Kidney (tissue), 14 donors: ENCODE results near the gene ATG10. TPM values are rescaled to one million over a fixed set of nuclear protein-coding genes. Genes with fewer than 3 reads are reported as not detected.

Experiments
- DNase-seq, 5 donors: peaks; one replicate each; pipeline ENCODE4 v3.0.0-alpha.2; 2013 to 2020
- FAIRE-seq: peaks from 2 replicates; lab custom pipeline; 2012; peaks lifted over from hg19 to GRCh38; lab: Jason Lieb, UNC
- H3K27ac ChIP-seq, 2 donors: one replicate each; pipeline ENCODE4 v1.7.0; 2013; ENCODE audit warnings: low read depth in 2 of 2, low read length in 2 of 2, inconsistent platforms in 1 of 2
- H3K27me3 ChIP-seq: one replicate; pipeline ENCODE4 v1.7.1; 2013; ENCODE audit warnings: low read length, inconsistent platforms; ENCODE audit not compliant: control insufficient read depth, insufficient read depth
- H3K36me3 ChIP-seq, 3 donors: one replicate each; pipeline versions ENCODE4 v1.7.0 to v1.7.1; 2013; ENCODE audit warnings: low read length in 3 of 3, control low read depth in 1 of 3, inconsistent platforms in 1 of 3; ENCODE audit not compliant: insufficient read depth in 3 of 3, control insufficient read depth in 2 of 3
- H3K4me1 ChIP-seq, 3 donors: one replicate each; pipeline versions ENCODE4 v1.7.0 to v1.7.1; 2013; ENCODE audit warnings: low read length in 3 of 3, inconsistent platforms in 1 of 3, low read depth in 1 of 3; ENCODE audit not compliant: control insufficient read depth in 2 of 3, insufficient read depth in 2 of 3
- H3K4me3 ChIP-seq, 3 donors: one replicate each; pipeline versions ENCODE4 v1.7.0 to v1.8.1; 2013; ENCODE audit warnings: low read length in 3 of 3, control low read depth in 1 of 3, inconsistent platforms in 1 of 3
- H3K9ac ChIP-seq, 3 donors: one replicate each; pipeline versions ENCODE4 v1.7.0 to v1.7.1; 2013; ENCODE audit warnings: low read length in 3 of 3, control low read depth in 1 of 3, inconsistent platforms in 1 of 3
- H3K9me3 ChIP-seq, 3 donors: one replicate each; pipeline versions ENCODE4 v1.7.0 to v1.7.1; 2013; ENCODE audit warnings: low read length in 3 of 3, control low read depth in 1 of 3, inconsistent platforms in 1 of 3; ENCODE audit not compliant: control insufficient read depth in 2 of 3, insufficient read depth in 1 of 3
- intact Hi-C: fragments of 100-400 bp; cut with DNase I; formaldehyde crosslinking; loops from one replicate; pipeline ENCODE4 v1.11.1; 2022
- polyA plus RNA-seq: library from polyadenylated mRNA; stranded (reverse); fragments of 350-450 nt; fragmentation: Illumina TruSeq; extraction: RNeasy Lipid Tissue Mini Kit (QIAGEN cat#74804); gene quantifications from one replicate; pipeline ENCODE4 v1.2.3, GENCODE V29; 2014; ENCODE audit warnings: low read depth, low replicate concordance; ENCODE audit not compliant: insufficient read depth
- total RNA-seq: library from RNA; stranded (reverse); fragmentation: NEBNext Ultra II Directional; extraction: Animal tissue kit (Norgen Biotek cat#: 25700); gene quantifications from one replicate; pipeline ENCODE4 v1.2.1, GENCODE V29; 2021
- TF ChIP-seq, protein P1 (sequence below): IDR thresholded peaks from 3 replicates; pipeline ENCODE4 v1.5.1; 2012; ENCODE audit warnings: mild to moderate bottlenecking, moderate library complexity, borderline replicate concordance; ENCODE audit not compliant: insufficient read depth; ENCODE audit errors: extremely low read depth
- donor health status: control.
- donor health status: control.
- donor health status: control.
- donor health status: control.
- donor health status: control.
- donor health status: DM: yes; HTN: yes; CAD: no.
- donor health status: Normal renal cell carcinoma (clear cell type).

ATG10 gene
- total and polyA plus RNA-seq, 2 donors from 2014 or later: 8.6 to 8.7 TPM

DNA sequence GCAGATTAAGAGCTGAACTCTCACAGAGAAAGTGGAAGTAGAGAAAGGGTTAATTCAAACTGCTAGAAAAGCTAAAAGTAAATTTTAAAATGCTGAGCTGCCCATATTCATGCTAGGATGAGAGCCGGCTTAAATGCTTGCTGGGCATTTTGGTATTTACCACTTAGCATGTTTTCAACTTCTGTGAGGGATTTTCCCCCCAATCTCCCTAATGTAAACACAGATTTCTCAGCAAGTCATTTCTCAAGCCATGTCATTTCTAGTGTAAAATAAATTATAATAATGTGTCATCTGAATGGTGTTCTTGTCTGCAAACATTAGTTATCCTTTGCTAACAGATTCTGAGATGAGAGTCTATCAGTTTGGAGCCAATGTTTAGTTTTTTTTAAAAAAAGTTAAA, 284.0 kb downstream of the ATG10 start:
- Histone ChIP-seq H3K9me3 (no peaks in the 10 kb centered on the region), H3K36me3 (peaks cover 0 to 2% (median 0%) of the 10 kb centered on the region in 3 donors), H3K9ac (no peak overlapping the region), H3K27me3 (no peaks in the 10 kb centered on the region), H3K4me3 (no peak overlapping the region), H3K27ac (no peak overlapping the region), H3K4me1 (no peaks in the 10 kb centered on the region)
- TF ChIP-seq, protein P1, sequence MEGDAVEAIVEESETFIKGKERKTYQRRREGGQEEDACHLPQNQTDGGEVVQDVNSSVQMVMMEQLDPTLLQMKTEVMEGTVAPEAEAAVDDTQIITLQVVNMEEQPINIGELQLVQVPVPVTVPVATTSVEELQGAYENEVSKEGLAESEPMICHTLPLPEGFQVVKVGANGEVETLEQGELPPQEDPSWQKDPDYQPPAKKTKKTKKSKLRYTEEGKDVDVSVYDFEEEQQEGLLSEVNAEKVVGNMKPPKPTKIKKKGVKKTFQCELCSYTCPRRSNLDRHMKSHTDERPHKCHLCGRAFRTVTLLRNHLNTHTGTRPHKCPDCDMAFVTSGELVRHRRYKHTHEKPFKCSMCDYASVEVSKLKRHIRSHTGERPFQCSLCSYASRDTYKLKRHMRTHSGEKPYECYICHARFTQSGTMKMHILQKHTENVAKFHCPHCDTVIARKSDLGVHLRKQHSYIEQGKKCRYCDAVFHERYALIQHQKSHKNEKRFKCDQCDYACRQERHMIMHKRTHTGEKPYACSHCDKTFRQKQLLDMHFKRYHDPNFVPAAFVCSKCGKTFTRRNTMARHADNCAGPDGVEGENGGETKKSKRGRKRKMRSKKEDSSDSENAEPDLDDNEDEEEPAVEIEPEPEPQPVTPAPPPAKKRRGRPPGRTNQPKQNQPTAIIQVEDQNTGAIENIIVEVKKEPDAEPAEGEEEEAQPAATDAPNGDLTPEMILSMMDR: no peak
- FAIRE-seq (no peak), DNase-seq (no peak)
- intact Hi-C loops: no loop called here

DNA sequence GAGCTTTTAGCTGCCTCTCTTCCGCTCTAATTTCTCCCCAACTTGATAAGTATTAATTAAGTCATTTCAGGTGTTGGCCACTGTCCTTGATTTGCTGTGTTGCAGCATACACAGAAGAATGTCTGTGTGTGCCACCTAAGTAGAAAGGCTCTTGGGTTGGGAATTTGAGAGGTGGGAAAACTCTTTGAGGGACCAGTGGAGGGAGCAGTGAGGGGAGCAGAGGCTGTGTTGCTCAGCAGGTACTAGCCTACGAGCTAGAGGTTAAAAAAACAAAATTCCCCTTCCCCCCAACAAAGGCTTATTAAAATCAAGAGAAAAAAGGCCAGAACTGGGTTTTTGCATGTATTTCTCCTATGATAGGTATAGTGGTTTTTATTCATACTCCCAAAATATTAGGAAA, 285.4 kb downstream of the ATG10 start:
- H3K4me1 ChIP-seq: no peaks in the 10 kb centered on the region
- H3K36me3 ChIP-seq: peaks cover 0 to 2% (median 0%) of the 10 kb centered on the region in 3 donors
- H3K4me3 ChIP-seq: no peak overlapping the region
- intact Hi-C loops: no loop called here
- no peaks in the 10 kb centered on the region for H3K27me3 ChIP-seq
- H3K9me3 ChIP-seq: no peaks in the 10 kb centered on the region
- no peak overlapping the region for H3K27ac ChIP-seq
- TF ChIP-seq, protein P1: no peak
- no peak for FAIRE-seq
- no peak for DNase-seq
- H3K9ac ChIP-seq: no peak overlapping the region

DNA sequence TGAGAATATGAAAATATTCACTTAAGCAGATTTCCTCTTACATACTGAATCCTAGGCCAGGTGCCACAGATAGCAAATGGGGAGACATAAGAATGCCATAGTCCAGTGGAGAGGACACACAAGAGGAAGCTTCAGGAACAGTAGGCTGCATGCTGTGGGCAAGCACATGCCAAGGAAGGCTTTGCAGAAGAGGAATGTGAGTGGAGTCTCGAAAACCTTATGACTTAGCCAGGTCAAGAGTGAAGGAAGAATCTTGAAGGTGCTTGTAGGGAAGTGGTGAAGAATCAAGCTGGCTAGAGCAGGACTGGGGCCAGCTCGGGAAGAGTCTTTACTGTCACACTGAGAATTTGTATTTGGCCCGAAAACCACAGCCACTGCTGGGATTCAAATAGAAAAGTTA, 285.9 kb downstream of the ATG10 start:
- H3K9ac ChIP-seq: no peak overlapping the region
- FAIRE-seq: no peak
- intact Hi-C loops: no loop called here

More for the DNA sequence above, 285.9 kb downstream of the ATG10 start:
- Histone ChIP-seq H3K27me3 (no peaks in the 10 kb centered on the region), H3K4me1 (no peaks in the 10 kb centered on the region), H3K36me3 (peaks cover 0 to 2% (median 0%) of the 10 kb centered on the region in 3 donors), H3K27ac (no peak overlapping the region), H3K9me3 (no peaks in the 10 kb centered on the region), H3K4me3 (no peak overlapping the region)
- no peak for DNase-seq
- TF ChIP-seq, protein P1: no peak
